ENCODE measurements around the gene SNX17. TPM values are rescaled to one million over a fixed set of nuclear protein-coding genes. Genes with fewer than 3 reads are reported as not detected.

Gene SNX17
- total RNA-seq, 1 donor from 2014 or later = 109 TPM

DNA sequence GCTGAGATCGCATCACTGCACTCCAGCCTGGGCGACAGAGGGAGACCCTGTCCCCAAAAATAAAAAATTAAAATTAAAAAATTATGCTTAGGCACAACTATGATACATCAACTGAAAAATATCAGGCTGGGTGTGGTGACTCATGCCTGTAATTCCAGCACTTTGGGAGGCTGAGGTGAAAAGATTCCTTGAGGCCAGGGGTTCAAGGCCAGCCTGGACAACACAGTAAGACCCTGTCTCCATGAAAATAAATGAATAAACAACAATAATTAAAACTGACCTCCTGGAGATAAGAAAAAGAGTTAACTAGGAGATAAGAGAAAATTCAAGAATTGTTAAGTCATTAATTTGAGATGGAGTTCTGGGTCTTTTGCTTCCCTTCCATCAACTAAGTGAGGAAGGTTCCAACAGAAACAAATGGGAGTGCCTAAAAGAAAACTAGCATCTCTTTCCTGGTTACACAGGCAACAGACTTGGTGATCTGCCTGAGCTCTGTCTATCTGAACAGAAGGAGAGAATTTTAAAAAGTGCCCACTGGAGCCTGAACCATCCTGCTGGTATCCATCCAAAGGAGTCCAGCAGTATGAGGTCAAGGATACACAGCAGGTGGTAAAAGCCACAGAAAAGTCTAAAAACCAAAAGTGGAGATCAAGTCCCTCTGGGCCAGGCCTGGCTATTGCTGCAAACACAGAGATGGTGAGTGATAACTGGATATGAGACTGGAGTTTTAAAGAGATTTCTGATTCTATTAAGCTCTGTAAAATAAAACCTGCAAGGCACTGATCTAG, 30.1 kb downstream of the SNX17 start:
- peaks cover 11% of the 10 kb centered on the region for H3K4me1 Mint-ChIP-seq
- TF ChIP-seq CTCF (conservative IDR thresholded peaks at IDR 0.05) = no peak
- H3K27ac Mint-ChIP-seq (ENCODE audit: unreplicated experiment) = no peak overlapping the region
- DNase-seq (ENCODE audit: low read depth, low spot score) = no peak
- peaks cover 6% of the 10 kb centered on the region for H3K36me3 Mint-ChIP-seq (ENCODE audit: low read depth)
- H3K27me3 Mint-ChIP-seq (ENCODE audit: low read depth) = no peaks in the 10 kb centered on the region
- no peak overlapping the region for H3K4me3 Mint-ChIP-seq
- no peaks in the 10 kb centered on the region for H3K9me3 Mint-ChIP-seq

DNA sequence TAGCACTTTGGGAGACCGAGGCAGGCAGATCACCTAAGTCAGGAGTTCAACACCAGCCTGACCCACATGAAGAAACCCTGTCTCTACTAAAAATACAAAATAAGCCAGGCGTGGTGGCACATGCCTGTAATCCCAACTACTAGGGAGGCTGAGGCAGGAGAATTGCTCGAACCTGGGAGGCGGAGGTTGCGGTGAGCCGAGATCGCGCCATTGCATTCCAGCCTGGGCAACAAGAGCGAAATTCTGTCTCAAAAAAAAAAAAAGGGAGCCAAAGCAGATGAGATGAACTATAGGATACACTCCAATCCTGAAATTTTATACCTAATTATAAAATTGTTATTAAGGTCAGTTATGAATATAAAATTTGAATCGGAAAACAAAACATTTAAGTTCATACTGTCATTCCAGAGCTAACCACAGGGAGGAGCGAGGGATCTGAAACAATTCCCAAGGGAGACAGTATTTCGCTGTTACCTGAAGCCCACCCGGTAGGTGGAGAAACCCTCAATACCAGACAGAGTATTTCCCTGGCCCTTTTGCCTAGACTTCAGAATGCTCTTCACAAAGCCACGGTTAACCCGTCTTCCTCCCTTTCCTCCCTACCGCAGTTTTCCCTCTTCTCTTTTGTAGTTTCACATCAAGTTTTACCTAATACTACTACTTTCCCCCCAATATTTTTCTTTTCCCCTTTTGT, 37.5 kb downstream of the SNX17 start:
- TF ChIP-seq CTCF (conservative IDR thresholded peaks at IDR 0.05) = peak; percentile 74
- Mint-ChIP-seq H3K4me3 (peak overlapping the region; percentile 96), H3K36me3 (ENCODE audit: low read depth) (peaks cover 5% of the 10 kb centered on the region), H3K27me3 (ENCODE audit: low read depth) (peaks cover 4% of the 10 kb centered on the region), H3K4me1 (peaks cover 36% of the 10 kb centered on the region), H3K27ac (ENCODE audit: unreplicated experiment) (peak overlapping the region; percentile 86), H3K9me3 (peaks cover 6% of the 10 kb centered on the region)
- peak; percentile 29 for DNase-seq (ENCODE audit: low read depth, low spot score)

- Mint-ChIP-seq H3K27ac (ENCODE audit: unreplicated experiment) (peak overlapping the region; percentile 81), H3K4me1 (peaks cover 36% of the 10 kb centered on the region), H3K4me3 (peak overlapping the region; percentile 96), H3K36me3 (ENCODE audit: low read depth) (peaks cover 3% of the 10 kb centered on the region), H3K9me3 (peaks cover 6% of the 10 kb centered on the region), H3K27me3 (ENCODE audit: low read depth) (peaks cover 4% of the 10 kb centered on the region)
- TF ChIP-seq CTCF (conservative IDR thresholded peaks at IDR 0.05) = no peak
- no peak for DNase-seq (ENCODE audit: low read depth, low spot score)
These were observed 38.3 kb downstream of the SNX17 start for GRCh38 chr2:27408601-27409320.

- Mint-ChIP-seq H3K4me3 (peak within 1 kb of the TSS; percentile 96), H3K9me3 (peaks cover 6% of the 10 kb centered on the region), H3K27me3 (ENCODE audit: low read depth) (peaks cover 4% of the 10 kb centered on the region), H3K36me3 (ENCODE audit: low read depth) (peaks cover 3% of the 10 kb centered on the region), H3K27ac (ENCODE audit: unreplicated experiment) (peak within 1 kb of the TSS; percentile 92), H3K4me1 (peaks cover 36% of the 10 kb centered on the region)
- DNase-seq (ENCODE audit: low read depth, low spot score) = peak; percentile 97
- no peak for TF ChIP-seq CTCF (conservative IDR thresholded peaks at IDR 0.05)
These were observed 39.1 kb downstream of the SNX17 start, which contains the start of gene PPM1G for GRCh38 chr2:27409321-27410073. Gene PPM1G (minus strand): TSS chr2:27409591. CDS start chr2:27409422, 169 bp downstream.

Measured in neural crest cell (in vitro differentiated cells).